ENCODE results near the gene NFAM1.

DNA sequence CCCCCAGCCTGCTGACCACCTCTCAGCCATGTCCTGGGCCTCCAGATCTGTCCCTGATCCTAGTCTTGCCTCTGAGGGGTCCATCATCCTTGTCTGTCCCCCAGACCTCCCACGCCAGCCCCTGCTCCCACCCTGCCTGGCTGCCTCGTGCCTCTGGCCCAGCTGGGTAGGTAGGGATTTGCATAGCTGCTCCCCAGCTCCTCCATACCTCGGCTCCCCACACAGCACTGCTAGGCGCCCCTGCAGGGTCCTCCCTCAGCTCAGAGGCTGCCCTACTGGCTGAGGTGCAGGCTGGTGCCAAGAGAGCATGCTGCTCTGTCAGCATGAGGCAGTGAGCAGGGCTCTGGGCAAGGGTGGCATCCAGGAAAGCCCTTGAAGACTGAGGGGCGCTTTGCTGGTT, 47.7 kb downstream of the NFAM1 start:
- TF ChIP-seq, protein P1, sequence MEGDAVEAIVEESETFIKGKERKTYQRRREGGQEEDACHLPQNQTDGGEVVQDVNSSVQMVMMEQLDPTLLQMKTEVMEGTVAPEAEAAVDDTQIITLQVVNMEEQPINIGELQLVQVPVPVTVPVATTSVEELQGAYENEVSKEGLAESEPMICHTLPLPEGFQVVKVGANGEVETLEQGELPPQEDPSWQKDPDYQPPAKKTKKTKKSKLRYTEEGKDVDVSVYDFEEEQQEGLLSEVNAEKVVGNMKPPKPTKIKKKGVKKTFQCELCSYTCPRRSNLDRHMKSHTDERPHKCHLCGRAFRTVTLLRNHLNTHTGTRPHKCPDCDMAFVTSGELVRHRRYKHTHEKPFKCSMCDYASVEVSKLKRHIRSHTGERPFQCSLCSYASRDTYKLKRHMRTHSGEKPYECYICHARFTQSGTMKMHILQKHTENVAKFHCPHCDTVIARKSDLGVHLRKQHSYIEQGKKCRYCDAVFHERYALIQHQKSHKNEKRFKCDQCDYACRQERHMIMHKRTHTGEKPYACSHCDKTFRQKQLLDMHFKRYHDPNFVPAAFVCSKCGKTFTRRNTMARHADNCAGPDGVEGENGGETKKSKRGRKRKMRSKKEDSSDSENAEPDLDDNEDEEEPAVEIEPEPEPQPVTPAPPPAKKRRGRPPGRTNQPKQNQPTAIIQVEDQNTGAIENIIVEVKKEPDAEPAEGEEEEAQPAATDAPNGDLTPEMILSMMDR (IDR thresholded peaks at IDR 0.05), result no peak
- TF ChIP-seq POLR2A (IDR thresholded peaks at IDR 0.05), result no peak
